KG1 (cell line): Measurements from ENCODE around the gene MYRIP.

Source experiments
- DNase-seq: peaks from one replicate; lab custom pipeline; 2025; lab: John Stamatoyannopoulos, UW

The MYRIP gene

DNA sequence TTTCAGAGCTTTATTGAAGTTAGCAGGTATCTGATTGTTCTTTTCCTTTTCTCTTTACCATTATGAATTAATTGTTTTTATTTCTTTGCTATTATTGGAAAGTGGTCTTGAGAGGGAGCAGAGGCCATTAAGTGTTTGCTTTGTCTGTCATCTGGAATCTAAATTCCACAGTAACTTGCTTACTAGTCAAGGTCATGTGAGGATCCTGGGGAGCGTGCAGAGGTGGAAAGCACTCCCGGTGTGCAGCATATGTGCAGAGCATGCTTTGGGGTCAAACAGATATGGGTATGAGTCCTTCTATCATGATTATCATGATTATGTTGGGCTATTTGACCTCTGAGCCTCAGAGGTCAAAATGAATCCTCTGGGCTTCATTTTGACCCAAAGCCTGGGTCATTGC is 96.4 kb downstream of the MYRIP start:
- DNase-seq: no peak

DNA sequence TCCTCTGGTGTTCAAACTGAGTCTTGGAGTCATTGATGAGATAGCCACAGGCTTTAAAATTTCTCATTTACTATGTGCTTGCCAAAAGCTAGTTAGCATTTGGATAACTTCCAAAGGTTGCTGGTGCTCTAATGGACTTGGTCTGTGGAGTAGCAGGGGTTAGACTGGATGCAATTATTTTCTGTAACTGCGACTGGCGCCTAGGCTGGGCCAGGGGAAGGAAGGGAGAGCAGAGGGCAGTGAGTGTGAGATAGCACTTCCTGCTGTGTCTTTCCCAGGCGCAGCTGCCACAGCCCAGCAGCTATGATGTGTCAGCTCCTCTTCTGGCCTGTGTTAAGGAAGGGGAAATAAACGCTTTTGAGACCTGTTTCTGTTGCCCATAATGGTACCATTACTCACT is 98.6 kb downstream of the MYRIP start:
- DNase-seq: no peak

DNA sequence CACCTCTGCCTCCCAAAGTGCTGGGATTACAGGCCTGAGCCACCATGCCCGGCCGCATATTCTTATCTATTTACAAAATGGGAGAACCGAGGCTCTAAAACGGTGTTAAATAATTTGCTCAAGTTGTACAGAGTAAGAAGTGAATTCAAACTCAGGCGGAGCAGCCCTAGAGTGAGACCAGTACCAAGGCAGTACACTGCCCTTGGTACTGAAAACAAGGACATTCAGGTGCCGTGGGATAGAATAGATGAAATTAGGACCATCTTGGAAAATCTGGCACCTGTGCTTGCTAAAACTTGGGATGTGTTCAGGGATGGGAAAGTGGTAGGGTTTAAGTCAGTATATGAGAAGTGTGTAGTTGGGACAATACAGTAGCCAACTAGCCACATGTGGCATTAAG is 100.7 kb downstream of the MYRIP start:
- no peak for DNase-seq

DNA sequence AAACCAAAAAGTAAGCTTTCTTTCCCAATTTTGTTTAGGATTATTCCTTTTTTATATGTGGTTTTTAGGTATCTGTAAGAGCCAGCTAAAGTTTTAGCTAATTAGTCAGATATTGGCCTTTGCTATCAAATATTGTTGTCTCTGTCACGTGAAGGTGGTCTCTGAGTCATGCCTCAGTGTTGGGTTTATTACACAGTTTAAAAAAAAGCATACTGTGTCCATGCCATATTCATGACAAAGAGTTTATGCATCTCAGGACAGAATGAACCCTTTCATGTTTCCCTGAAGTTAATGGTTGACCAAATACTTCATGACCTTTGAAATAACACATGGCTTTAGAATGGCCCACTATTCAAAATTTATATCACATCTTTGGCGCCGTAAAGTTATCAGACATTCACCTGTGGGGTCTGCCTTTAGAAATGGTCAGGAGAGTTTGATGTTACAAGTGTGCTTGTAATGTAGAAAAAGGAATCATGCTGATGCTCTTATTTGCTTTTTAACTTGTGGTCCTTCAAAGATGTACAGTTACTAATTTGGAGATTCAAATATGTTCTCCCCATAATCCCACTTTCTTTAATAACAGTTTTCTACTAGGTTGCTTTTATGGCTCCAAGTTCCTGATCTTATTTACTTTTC is 101.5 kb downstream of the MYRIP start:
- no peak for DNase-seq

DNA sequence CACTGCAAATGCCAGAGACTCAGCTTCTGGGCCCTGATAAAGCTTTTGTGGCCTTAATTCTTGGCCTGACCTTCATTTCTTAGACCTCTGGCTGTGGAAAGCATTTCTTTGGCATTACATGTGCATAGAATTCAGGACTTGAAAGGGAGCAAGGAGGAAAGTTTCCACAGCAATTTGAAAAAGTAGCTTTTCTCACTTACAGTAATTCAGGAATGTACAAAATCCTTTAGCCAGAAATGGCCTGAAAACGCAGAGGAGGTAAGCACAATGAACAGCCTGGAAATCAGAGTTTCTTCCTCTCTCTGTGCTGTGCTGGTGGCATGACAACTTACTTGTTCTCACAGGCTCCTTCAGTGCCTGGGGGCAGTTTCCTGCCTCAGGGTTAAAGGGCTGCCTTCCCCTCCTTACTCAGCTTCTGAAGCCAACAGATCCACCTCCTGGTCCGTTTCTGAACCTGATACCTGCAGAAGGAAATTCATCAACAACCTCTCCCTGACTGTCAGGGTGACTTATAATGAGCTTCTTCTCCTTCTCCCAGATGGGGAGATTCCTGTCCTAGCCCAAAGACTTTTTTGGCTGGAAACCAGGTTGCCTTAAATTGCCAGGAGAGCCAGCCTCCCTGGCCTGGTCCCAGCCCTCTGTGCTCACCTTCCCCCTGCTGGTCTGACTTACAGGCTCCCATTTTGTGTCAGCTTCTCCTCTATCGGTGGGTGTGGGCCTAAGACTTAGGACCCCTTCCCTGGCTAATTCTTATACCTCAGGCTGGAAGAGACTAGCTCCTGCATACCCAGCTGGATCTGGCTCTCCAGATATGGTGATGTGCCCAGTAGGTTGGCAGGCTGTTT is 102.3 kb downstream of the MYRIP start:
- no peak for DNase-seq

DNA sequence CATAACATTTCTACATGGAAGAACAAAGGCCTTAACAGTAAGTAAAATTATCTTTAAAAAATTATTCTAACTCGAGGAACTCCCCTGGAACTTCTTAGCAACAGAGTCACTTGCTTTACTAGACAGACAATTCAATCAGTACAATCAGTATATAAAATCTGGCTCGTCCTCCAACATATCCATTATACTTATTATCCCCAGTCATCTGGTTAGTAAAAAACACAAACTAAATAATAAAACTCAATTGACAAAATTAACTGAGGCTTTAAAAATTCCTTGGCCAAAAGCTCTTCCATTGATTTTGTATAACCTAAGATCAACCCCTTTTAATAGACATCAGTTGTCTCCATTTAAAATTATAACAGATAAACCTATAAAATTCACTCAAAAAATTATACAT is 105.6 kb downstream of the MYRIP start:
- DNase-seq: no peak

DNA sequence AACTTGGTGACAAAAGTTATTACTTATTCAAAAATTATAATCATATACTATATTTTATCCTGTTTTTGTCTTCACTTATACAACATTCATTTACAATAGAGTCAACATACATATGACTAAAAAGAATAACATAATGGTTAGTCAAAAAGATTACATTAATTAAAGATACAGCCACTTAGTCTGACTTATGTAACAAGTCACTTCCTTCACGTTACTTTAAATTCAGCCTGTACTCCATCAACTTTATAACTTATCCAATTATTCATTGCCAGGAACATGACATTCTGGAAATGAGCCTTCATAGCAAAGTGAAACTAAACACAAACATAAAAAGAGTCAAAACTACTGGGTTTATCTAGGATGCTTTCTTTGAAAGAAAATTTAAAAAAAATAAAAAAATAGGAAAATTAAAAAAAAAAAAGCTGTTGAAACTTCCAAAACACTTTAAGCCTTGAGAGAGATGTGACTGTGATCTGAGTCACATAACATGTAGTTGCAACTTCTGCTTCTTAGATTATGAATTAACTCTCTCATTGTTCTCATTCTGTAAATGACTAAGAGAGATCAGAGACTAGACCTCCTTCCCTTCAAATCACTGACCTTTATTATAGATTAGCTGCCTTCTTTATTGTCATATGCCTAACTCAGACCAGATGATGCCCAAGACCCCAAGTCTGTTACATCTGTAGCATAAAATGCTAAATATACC is 107.8 kb downstream of the MYRIP start:
- DNase-seq: no peak

DNA sequence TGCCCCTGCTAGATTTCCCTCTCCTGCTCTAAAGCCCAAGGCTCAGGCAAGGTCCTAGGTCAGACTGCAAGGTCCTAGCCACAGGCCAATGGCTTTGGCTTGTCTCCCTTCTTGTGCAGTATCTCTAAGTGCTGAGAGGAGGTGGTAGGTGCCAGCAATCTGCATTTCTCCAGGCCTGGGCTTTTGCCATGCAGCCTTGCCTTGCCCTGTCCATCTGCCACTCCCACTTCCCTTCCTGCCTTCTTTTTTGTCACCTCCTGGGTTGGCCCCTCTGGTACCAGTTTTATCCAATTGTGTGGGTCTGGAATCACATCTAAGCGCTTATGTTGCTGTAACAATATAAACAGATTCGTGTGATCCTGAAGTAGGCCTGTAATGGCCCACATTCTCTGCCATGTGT is 109.9 kb downstream of the MYRIP start:
- DNase-seq: no peak

DNA sequence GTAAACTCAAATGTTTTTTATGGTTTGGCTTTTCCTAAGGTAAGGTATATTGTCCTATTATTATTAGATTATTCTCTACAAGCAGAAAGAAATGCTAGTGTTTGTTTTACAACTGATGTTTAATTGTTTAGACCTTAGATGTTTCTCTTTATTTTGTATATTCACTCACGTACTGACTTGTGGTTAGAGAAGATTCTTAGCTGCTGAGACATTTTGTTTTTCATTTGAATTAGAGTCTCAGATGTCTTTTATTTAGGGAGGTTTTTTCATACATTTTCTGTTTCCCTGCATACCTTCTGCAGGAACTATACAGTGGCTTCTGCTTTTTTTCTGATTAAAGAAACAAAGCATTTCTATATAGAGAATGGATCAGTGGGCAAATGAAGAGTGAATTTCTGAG is 110.9 kb downstream of the MYRIP start:
- no peak for DNase-seq

DNA sequence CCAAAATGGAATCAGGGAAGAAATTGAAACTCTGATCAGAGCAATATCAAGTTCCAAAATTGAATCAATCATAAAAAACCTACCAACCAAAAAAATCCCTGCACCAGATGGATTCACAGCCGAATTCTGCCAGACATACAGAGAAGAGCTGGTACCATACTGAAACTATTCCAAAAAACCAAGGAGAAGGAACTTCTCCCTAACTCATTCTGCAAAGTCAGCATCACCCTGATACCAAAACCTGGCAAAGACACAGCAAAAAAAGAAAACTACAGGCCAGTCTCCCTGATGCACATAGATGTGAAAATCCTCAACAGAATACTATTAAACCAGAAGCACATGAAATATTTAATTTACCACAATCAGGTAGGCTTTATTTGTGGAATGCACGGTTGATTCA is 118.1 kb downstream of the MYRIP start:
- no peak for DNase-seq

DNA sequence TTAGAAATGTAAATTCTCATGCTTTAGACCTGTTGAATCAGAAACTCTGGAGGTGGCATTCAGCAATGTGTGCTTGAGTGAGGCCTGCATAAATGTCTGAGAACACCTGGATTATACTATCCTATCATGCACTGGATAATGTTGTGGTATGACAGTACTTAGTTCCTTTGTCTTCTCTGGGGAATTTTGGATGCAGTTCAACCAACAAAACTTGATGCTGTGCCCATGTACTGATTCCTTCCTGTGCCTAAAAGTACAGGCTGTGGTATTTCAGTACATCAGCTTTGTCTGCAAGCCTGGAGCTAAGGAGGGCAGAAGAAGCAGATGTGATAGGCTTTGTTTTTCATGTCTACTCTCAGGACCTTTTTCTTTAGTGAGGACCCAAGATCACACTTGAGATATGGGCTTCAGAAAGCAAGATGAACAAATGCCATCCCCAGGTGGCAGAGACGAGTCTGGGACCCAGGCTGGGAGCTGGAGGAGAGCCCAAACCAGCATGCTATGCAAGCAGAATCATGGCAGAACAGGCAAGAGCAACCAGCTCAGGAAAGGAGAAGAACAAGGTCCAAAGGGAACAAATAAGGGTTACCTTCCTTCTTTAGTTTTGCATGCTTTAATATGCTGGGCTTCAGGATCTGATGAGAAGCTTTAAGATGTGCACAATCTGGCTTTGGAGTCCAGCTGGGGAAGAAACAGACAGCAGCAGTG is 124.7 kb downstream of the MYRIP start:
- no peak for DNase-seq

DNA sequence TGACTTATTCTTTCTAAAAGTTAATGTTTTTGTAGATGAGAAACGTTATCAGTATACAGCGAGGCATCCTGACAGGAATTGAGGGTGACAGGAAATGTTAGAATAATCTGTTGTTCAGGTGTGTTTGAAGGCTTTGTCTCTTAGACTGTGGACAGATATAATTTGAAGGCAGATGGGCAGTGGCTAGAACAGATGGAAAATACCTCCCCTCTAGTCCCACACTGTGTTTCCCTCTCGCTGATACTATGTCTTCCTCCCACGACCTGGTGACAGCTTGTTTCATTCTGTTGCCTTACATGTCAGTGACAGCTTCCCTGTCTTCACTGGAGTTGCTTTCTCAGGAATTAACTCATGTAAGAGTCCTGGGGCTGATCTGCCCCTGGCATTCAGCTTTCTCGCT is 125.3 kb downstream of the MYRIP start:
- no peak for DNase-seq

DNA sequence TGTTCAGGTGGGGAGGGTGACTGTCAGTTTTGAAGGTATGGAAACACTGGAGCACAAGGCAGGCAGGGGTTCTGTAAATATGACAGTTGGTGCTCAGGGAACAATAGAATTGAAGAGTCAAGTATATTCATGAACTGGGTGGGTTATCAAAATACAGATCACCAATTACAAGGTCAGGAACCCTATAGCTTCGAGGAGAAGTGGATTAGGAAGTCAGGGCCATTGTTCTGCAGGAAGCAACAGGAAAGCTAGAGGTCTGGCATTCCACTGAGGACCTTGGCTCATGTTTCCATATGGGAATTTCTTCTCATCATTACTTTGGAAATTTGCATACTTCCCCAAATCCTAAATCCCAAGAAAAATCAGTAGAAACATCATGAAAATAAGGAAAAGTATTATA is 125.9 kb downstream of the MYRIP start:
- DNase-seq: no peak

DNA sequence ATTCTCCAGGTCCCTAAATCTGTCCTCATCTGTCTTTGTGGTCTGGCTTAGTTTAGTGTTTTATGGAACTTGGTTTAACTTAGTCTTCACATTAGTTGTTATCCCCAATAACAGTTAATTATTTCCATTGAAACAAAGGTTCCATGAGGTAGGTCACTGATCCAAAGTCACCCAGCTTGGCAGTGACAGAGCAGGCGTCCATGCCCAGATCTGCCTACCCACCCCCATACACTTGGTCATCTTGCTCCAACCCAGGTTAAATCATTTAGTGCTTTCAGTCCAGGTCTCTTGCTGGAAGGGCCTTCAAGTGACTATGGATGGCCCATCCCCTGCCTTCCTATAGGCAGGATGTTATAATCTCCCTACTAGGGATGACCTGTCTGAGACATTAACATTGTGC is 127.4 kb downstream of the MYRIP start:
- no peak for DNase-seq

DNA sequence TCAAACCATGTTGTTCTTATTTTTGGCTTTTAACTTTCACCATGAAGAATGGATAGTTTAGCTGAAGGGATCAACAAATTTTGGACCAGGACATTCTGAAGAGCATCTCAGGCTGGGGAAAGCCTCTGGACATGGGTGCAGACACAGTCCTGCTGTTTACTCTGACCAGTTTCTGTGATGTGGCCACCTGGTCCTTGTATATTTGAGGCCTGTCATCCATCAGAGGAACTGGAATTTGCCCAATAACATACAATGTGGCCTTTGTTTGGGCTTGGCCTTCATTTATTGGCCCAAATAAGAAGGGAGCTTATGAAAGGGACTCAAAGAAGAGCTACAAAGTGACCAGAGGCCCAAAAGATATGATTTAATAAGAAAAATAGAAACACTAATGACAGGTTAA is 127.9 kb downstream of the MYRIP start:
- DNase-seq: no peak

DNA sequence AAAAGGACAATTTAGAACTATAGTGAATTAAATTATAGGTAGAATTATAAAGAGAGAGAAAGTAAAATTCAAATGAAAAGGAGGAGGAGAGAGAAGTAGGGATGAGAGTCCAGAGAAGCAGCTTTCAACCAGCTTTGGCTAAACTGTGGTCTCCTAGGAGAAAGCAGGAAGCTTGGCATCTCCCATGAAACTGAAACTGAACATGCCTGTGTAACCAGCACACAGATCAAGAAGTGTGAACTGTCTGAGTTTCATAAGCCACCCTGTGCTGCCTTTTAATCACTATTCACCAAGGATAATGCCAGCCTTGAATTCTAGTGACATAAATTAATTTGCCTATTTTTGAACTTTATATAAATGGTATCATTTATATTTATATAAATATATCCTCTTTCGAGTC is 128.5 kb downstream of the MYRIP start:
- DNase-seq: no peak

DNA sequence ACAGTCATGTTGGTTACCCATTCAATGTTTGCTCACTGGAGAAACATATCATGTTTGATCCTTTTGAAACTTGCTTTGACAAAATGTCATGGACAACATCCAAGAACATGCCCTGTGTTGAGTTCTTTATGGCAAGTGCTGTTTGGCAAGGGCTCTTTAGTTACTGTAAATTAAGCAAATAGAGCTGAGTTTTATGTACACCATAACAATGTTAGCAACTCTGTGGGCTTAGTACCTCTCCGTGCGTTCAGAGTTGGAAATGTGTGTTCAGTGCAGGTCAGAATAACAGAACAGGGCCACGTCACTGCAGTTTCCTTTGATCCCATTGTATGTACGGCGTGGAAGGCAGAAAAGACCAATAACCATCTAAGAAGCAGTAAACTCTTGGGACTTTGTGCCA is 132.5 kb downstream of the MYRIP start:
- no peak for DNase-seq

DNA sequence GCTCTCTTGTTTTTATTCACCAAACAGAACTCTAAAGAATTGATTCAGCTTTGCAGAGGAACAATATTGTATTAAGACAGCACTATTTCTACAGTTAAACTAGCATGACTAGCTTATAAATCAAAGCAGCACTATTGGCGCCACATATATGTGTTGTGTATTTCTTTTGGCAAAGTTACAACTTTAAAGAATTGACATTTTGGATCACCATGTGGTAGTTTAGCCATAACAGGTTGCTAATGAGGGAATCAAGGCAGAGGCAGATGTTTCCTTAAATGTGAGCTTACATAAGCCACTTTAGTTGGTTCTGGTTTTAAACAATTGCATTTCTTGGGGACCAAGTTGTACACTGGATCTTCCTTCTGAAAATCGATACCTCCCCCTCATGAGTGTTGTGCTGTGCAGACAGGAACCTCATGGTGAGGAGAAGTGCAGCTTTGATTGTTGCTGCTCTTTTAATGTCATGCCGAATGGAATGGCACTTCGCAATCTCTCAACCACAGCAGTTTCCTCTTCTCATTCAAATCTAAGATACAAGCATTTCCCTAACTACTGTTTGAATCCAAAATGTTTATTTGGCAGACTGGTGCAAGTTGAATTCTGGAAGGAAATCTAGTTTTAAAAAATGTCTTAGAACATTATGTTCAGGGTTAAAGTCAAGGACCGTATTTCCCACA is 151.2 kb downstream of the MYRIP start:
- no peak for DNase-seq

DNA sequence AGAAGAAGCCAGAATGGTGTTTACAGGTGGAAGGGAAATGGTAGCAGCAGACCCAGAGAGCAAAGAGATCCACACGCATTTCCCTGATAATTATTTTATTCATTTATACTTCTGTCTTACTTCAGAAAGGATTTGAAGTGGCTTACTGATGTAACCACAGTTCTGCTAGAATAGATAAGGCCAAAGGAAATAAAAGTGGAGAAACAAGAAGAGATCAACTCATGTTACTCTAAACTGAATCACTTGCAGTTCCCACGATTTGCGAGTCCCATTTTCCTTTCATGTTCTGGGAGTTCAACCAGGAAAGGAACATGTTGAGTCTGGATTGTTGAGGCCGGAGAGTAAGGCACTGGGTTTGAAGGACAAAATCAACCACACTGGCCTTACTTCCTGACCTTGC is 151.8 kb downstream of the MYRIP start:
- no peak for DNase-seq

DNA sequence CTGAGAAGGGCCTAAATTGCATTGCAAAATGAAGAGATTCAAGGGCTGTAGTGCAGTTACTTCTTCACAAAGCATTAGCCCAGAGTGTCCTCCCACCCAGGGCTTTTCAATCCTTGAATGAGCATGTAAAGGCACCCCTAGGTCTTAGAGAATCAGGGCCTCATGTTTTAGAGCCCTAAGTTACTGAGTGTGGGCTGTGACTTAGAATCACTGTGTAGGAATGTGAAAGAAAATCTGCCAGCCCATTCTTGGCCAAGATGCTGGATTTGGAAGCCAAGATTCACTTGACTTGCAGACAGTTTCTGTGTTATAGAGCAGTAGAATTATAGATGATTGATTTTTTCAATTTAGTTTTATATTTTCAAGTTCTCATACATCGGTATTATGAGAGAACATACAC is 153.2 kb downstream of the MYRIP start:
- no peak for DNase-seq

DNA sequence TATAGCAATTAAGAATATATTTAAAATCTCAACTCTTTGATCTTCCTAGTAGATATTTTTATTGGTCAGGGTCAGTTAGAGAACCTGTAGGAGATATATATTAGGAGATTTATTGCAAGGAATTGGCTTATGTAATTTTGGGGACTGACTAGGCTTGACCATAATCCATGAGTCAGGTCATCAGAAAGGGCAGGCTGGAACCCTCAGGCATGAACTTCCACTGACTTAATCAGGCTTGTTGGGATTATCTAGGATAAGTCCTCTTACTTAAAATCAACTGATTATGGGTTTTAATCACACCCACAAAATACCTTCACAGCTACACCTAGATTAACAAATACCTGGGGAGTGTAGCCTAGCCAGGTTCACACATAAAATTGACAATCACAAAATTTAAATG is 156.1 kb downstream of the MYRIP start:
- no peak for DNase-seq

DNA sequence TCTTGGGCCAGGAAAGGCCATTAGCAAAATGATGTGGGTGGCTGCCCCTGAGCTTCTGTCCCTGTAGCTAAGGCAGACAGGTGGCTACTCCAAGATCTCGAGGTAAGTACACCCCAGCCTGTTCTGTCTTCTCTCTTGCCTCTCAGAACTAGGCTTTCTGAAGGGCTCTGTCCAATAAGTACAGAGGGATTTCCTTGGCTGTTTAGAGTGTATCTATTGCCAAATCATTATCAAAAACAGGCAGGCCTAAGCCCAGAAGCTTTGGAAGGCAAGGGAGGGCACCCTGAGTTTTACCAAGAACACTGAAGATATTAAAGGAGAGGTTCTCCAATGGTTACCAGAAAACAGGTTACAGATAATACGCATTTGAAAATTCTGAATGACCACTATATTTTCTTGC is 156.6 kb downstream of the MYRIP start:
- DNase-seq: no peak
